Stomach (tissue), 9 donors: ENCODE data around the gene PRKG1. TPM values are rescaled to one million over a fixed set of nuclear protein-coding genes. Genes with fewer than 3 reads are reported as not detected.

Experiments
- DNase-seq, 2 donors: peaks; one replicate each; pipeline versions ENCODE4 v3.0.0 to v3.0.0-alpha.2; 2013 to 2019
- H3K27ac ChIP-seq, 5 donors: fragments of 200-600 bp in 4 of 5; sonication (generic) in 4 of 5; one replicate each; pipeline ENCODE4 v1.5.1; 2013 to 2019; ENCODE audit warnings: mild to moderate bottlenecking in 1 of 5, moderate library complexity in 1 of 5
- H3K27me3 ChIP-seq, 3 donors: fragments of 200-600 bp; sonication (generic); one replicate each; pipeline ENCODE4 v1.5.1; 2017 to 2019; ENCODE audit warnings: mixed run types in 1 of 3
- H3K36me3 ChIP-seq, 4 donors: fragments of 200-600 bp; sonication (generic); 1 replicate in 3 of 4; 2 replicates in 1 of 4; pipeline ENCODE4 v1.5.1; 2016 to 2019
- H3K4me1 ChIP-seq, 4 donors: fragments of 200-600 bp; sonication (generic); one replicate each; pipeline ENCODE4 v1.5.1; 2016 to 2019
- H3K4me3 ChIP-seq, 4 donors: fragments of 200-600 bp; sonication (generic) in 3 of 4; one replicate each; pipeline ENCODE4 v1.5.1; 2016 to 2019; ENCODE audit warnings: mild to moderate bottlenecking in 1 of 4
- H3K9me3 ChIP-seq, 4 donors: fragments of 200-600 bp; sonication (generic); one replicate each; pipeline ENCODE4 v1.5.1; 2016 to 2019
- EP300 ChIP-seq: sonication (generic); formaldehyde crosslinking; IDR thresholded peaks from one replicate; pipeline ENCODE4 v1.6.1; 2017; ENCODE audit warnings: antibody characterized with exemption
- POLR2A ChIP-seq, 4 donors: fragments of 450-650 bp; IDR thresholded peaks; one replicate each; pipeline ENCODE4 v1.6.1; 2016; ENCODE audit warnings: antibody characterized with exemption in 4 of 4, control low read depth in 2 of 4, mild to moderate bottlenecking in 1 of 4, moderate library complexity in 1 of 4
- POLR2AphosphoS5 ChIP-seq, 3 donors: sonication (generic); formaldehyde crosslinking; IDR thresholded peaks; one replicate each; pipeline ENCODE4 v1.6.1; 2016; ENCODE audit warnings: antibody characterized with exemption in 3 of 3
- WGBS, 5 donors: extraction: QIAGEN DNeasy Blood & Tissue Kit in 3 of 5; methylation state at CpG; one replicate each; pipeline versions ENCODE4 v1.1.5 to v1.1.7; 2013 to 2018; 5-methylcytosine and 5-hydroxymethylcytosine counted together
- intact Hi-C: fragments of 100-400 bp; cut with DNase I; formaldehyde crosslinking; loops from one replicate; pipeline ENCODE4 v1.15.1; 2023; ENCODE audit warnings: low total_unique reads
- polyA plus RNA-seq, 3 donors: library from polyadenylated mRNA; stranded (reverse); fragments of 200-250 nt; gene quantifications; one replicate each; pipeline ENCODE4 v1.2.3, GENCODE V29; 2013
- total RNA-seq, 5 donors: library from RNA; depleted of rRNA; stranded (reverse); fragments of >200 nt; gene quantifications; one replicate each; pipeline versions ENCODE4 v1.1.0 to v1.2.3, GENCODE V29; 2014 to 2016
- TF ChIP-seq, protein P1 (sequence below), 7 experiments: fragments of 450-650 bp in 4 of 7; fragments of 200-600 bp in 3 of 7; sonication (generic) in 3 of 7; IDR thresholded peaks; one replicate each; pipeline ENCODE4 v1.5.1; 2016 to 2019; ENCODE audit warnings: antibody characterized with exemption in 7 of 7, control low read depth in 2 of 7, mild to moderate bottlenecking in 1 of 7
- donor health status: healthy with polysubstance abuse.
- donor health status: Bipolar disorder and iron deficiency.
- donor health status: healthy.

The PRKG1 gene
- total and polyA plus RNA-seq, 8 donors, result 1.5 to 89.2 (median 14.3) TPM

DNA sequence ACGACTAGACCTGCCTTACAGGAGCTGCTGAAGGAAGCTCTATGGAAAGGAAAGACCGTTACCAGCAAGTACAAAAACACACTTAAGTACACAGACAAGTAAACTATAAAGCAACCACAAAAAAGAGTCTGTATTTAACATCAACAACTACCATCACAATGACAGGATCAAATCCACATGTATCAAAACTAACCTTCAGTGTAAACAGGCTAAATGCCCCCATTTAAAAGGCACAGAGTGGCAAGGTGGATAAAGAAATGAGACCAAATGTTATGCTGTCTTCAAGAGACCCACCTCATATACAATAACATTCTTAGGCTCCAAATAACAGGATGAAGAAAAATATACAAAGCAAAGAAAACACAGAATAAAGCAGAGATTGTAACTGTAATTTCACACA, 932.8 kb downstream of the PRKG1 start:
- TF ChIP-seq EP300 (no peak), POLR2A (IDR thresholded peaks at IDR 0.05) (no peak), POLR2AphosphoS5 (IDR thresholded peaks at IDR 0.05) (no peak)
- TF ChIP-seq, protein P1, sequence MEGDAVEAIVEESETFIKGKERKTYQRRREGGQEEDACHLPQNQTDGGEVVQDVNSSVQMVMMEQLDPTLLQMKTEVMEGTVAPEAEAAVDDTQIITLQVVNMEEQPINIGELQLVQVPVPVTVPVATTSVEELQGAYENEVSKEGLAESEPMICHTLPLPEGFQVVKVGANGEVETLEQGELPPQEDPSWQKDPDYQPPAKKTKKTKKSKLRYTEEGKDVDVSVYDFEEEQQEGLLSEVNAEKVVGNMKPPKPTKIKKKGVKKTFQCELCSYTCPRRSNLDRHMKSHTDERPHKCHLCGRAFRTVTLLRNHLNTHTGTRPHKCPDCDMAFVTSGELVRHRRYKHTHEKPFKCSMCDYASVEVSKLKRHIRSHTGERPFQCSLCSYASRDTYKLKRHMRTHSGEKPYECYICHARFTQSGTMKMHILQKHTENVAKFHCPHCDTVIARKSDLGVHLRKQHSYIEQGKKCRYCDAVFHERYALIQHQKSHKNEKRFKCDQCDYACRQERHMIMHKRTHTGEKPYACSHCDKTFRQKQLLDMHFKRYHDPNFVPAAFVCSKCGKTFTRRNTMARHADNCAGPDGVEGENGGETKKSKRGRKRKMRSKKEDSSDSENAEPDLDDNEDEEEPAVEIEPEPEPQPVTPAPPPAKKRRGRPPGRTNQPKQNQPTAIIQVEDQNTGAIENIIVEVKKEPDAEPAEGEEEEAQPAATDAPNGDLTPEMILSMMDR (IDR thresholded peaks at IDR 0.05), result no peak
- Histone ChIP-seq H3K36me3 (no peaks in the 10 kb centered on the region), H3K4me3 (no peak overlapping the region), H3K27me3 (no peaks in the 10 kb centered on the region), H3K9me3 (peaks cover 0 to 7% (median 0%) of the 10 kb centered on the region in 4 donors), H3K27ac (no peak overlapping the region), H3K4me1 (no peaks in the 10 kb centered on the region)
- DNase-seq, result no peak
- 88 to 94% (median 88%) methylated on average over 2 of the region's 2 CpGs for WGBS, 5 donors
- intact Hi-C loops, result no loop called here

DNA sequence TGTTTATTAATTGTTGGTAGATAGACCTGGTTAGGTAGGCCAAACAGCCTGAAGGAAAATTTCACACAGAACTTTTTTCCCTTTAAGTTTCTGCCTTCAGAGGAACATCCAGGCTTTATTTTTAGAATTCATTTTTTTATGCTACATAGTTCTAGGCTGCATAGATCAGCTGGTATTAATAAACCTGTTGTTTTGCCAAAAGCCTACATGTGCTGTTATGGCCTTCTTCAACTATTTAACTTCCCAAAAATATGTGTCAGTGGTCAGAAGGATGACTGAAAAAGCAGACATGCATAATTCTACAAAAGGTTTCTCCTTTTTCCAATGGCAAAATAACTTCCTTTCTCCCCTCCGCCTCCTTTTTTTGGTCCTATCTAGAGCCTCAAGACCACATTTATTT, 936.8 kb downstream of the PRKG1 start:
- no peak for DNase-seq
- WGBS, 5 donors, result 77 to 97% (median 91%) methylated on average over 1 of the region's 1 CpG
- Histone ChIP-seq H3K9me3 (peaks cover 0 to 16% (median 0%) of the 10 kb centered on the region in 4 donors), H3K4me1 (no peaks in the 10 kb centered on the region), H3K4me3 (no peak overlapping the region), H3K36me3 (no peaks in the 10 kb centered on the region), H3K27me3 (no peaks in the 10 kb centered on the region), H3K27ac (no peak overlapping the region)
- no peak for TF ChIP-seq POLR2A (IDR thresholded peaks at IDR 0.05)
- TF ChIP-seq POLR2AphosphoS5 (IDR thresholded peaks at IDR 0.05), result no peak
- TF ChIP-seq, protein P1 (IDR thresholded peaks at IDR 0.05), result no peak
- no peak for TF ChIP-seq EP300
- intact Hi-C loops, result no loop called here

DNA sequence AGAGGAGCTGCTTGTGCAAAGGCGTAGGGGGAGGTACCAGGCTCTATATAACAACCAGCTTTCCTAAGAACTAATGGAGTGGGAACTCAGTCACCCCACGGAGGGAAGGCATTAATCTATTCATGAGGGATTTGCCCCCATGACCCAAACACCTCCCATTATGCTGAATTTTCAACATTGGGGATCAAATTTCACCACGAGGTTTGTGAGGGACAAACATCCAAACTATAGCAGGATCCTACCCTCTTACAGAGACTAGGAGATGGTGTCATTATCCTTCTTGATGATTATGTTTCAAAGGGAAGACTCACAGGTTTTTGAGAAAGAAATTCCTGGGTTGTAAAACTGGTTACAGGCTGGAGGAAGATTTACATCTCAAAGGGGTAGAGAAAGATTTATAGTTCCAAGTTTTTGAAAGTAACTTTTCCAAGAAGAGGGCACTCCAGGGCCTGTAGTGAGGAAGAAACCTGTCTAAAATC, 944.8 kb downstream of the PRKG1 start:
- Histone ChIP-seq H3K27ac (no peak overlapping the region), H3K4me3 (no peak overlapping the region), H3K36me3 (no peaks in the 10 kb centered on the region), H3K4me1 (peaks cover 0 to 8% (median 0%) of the 10 kb centered on the region in 4 donors), H3K9me3 (peaks cover 0 to 8% (median 0%) of the 10 kb centered on the region in 4 donors), H3K27me3 (no peaks in the 10 kb centered on the region)
- TF ChIP-seq POLR2AphosphoS5 (IDR thresholded peaks at IDR 0.05), result no peak
- TF ChIP-seq EP300, result no peak
- TF ChIP-seq, protein P1 (IDR thresholded peaks at IDR 0.05), result no peak
- no peak for TF ChIP-seq POLR2A (IDR thresholded peaks at IDR 0.05)
- intact Hi-C loops, result no loop called here
- WGBS, 5 donors, result 57 to 68% (median 60%) methylated on average over 3 of the region's 3 CpGs
- no peak for DNase-seq

DNA sequence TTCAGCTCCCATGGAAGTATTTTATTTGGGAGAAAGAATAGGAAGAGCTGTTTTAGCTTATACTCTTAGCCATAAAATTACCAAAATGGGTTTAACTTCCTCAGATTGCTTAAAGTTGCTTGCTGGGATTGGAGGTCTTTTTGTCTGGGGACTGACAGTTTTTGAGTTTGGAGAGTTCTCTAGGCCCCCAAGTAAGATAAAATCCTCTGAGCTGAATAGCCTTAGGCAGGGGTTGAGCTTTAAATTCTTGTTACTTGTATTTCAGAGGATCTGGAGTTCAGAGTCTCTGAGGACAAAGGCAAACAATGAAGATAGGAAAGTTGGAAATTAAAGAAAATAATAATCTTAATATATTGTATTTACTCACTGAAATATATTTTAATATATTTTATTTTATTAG, 945.4 kb downstream of the PRKG1 start:
- no peak overlapping the region for H3K4me3 ChIP-seq
- peaks cover 0 to 8% (median 0%) of the 10 kb centered on the region in 4 donors for H3K9me3 ChIP-seq
- no peaks in the 10 kb centered on the region for H3K27me3 ChIP-seq
- TF ChIP-seq EP300, result no peak
- TF ChIP-seq POLR2A (IDR thresholded peaks at IDR 0.05), result no peak
- TF ChIP-seq, protein P1 (IDR thresholded peaks at IDR 0.05), result no peak
- TF ChIP-seq POLR2AphosphoS5 (IDR thresholded peaks at IDR 0.05), result no peak
- H3K27ac ChIP-seq, result no peak overlapping the region
- no peak for DNase-seq
- intact Hi-C loops, result no loop called here
- peaks cover 0 to 8% (median 0%) of the 10 kb centered on the region in 4 donors for H3K4me1 ChIP-seq
- H3K36me3 ChIP-seq, result no peaks in the 10 kb centered on the region
